Activated CD4-positive, alpha-beta T cell treated with anti-CD3 and anti-CD28 coated beads, Interleukin-2, Interleukin-6, amounts not matched to agents 100 ng/mL and 50 ng/mL, durations not matched to agents 16 hours and 8 hours (primary cell): Measurements from ENCODE around the gene GALNTL6.
"Not testable (repeated sequence)": the region's sequence is repeated elsewhere in the genome, so short reads cannot be mapped to it uniquely, and the experiment has no call there.

ENCODE experiments used
- DNase-seq: peaks from one replicate; pipeline ENCODE4 v3.0.0-alpha.2; 2020

The GALNTL6 gene

DNA sequence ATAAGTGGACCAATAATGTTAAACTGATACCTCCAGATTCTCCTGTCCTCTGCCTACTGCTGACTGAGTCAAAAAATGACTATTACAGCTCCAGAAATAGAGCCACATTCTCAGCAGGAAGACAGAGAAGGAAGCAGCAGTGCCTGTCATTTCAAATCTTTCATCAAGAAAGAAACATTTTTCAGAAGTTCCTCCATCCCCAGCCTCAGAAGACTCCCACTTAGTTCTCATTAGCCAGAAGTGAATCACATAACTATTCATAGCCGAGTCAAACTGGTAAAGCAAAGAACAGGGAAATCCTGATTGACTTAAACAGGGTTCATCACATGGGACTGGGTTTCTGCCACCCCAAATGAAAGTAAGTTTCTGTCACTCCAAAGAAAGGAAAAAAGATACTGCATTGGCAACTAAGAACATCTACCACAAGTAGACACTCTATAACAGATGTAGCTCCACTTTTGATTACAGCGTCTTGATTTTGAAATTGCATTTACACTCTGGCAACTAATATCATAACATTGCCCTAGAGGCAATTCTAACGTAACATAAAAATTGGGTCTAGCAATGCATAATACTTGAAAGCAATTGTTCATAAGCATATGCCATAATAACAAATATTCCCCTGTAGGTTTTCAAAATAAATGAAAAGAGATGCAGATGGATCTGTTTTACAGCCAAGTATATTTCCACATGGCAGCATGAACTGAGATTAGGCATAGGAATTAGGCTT is 599.8 kb downstream of the GALNTL6 start:
- DNase-seq: no peak

- DNase-seq: not testable (repeated sequence)
Observed at GRCh38 chr4:172428979-172429378, 615.8 kb downstream of the GALNTL6 start.

DNA sequence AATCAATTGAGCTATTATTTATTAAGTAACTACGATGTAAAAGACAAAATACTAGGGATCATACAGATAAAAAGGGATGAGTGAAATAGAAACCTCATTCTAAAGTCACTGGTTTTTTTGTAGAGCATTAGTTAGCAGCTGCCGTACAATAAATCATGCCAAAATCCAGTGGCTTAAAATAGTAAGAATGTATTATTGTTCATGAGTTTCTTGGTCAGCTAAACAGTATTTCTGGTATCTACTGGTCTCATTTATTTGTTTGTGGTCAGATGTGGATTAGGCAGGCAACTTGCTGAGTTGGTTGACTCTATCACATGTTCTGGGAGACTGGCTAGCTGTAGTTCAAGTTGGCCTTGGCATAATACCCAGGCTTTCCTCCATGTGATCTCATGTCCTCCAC is 667.3 kb downstream of the GALNTL6 start:
- no peak for DNase-seq

DNA sequence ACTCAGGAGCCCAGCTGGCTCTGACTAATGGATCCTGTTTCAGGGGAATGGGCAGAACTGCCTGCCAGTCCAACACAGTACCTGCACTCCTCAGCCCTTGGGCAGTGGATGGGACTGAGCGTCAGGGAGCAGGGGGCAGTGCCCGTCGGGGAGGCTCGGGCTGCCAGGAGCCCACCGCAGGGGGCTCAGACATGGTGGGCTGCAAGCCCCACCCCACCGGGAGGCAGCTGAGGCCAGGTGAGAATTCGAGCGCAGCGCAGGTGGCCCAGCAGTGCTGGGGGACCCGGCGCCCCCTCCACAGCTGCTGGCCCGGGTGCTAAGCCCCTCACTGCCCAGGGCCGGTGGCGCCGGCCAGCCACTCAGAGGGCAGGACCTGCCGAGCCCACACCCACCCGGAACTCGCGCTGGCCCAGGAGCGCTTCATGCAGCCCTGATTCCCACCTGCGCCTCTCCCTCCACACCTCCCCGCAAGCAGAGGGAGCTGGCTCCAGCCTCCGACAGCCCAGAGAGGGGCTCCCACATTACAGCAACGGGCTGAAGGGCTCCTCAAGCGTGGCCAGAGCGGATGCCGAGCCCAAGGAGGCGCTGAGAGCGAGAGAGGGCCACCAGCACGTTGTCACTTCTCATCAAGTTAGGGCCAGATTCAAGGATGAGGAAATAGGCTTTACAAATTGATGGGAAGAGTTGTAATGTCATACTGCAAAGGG is 668.8 kb downstream of the GALNTL6 start:
- no peak for DNase-seq

DNA sequence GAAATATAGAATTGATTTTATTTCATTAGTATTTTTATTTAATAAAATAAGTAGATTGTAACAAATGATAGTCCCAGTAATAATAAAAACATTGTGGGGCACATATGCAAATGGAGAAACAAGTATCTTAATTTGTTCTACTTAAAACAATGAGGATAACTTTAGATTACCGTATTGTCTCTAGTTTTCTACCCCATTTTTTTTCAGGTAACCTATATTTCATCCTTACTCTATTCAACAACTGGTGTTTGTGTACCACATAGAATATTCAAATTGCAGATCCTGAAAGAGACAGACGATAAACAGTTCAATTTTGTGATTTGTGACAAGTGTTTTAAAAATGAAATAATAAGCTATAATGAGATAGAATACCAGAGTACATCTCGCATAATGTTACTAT is 671.8 kb downstream of the GALNTL6 start:
- DNase-seq: no peak

DNA sequence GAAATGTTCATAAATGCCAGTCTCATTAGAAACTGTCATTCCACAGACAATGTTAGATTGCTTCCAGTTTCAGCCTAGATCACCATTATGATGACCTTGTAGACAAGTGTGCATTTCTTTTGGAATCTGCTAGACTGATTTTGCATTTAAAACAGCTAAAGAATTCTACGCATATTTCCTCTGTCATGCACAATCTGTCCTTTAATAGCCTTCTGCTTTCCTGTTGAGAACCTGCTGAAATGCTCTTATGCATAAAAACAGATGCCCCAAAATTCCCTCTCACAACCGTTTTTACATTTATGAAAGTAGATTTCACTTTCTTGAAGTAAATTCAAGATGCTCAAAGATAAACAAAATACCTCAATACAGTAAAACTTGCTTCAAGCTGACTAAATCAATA is 673.3 kb downstream of the GALNTL6 start:
- DNase-seq: no peak

DNA sequence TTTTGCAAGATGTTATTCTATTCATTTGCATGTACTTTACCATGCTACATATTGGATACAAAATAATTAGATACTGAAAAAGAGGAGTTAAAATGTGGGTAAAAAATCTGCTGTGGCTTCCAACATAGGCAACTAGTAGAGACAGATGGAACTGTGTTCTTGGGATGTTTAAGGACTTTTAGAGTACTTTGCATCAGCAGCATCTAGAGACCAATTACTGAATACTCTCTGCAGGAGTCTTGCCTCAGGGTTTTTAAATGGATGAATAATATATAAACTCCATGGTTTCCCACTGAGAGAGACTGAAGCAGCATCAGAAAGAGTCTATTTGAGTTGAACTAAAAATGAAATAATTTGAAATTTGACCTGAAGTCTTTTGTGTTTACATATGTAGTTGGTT is 676.7 kb downstream of the GALNTL6 start:
- DNase-seq: no peak

GRCh38 chr4:172495769-172496168 is 682.6 kb downstream of the GALNTL6 start:
- DNase-seq: no peak

DNA sequence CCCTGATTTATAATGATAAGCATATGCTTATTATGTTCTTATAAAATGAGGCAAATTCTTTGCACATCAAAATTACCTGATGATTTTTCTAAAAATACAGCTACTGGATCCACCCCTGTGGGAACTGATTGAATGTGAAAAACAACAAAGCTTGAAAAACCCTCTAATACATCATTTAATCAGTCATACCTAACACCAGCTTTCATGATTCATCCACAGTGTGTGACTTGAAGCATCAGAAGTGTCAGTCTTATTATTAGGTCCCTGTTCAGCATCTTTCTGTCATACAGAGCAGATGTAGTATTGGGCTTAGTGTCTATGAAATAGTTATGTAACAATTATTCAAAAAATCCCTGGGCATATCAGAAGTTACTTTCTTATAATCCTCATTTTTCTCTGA is 684.1 kb downstream of the GALNTL6 start:
- DNase-seq: no peak

DNA sequence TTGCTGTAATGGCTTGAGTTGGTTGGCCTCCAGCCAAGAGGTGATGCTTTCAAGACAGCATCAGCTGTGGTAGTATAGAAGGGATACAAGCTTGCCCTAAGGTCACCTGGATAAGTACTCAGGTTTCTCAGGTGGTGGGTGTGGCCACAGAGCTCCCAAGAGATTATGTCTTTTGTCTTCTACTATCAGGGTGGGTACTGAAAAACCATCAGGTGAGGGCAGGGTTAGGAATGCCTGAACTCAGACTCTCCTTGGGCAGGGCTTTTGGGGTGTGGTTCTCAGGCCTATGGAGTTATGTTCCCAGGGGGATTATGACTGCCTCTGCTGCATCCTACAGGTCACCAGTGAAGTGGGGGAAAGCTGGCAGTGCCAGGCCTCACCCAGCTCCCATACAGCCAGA is 700.8 kb downstream of the GALNTL6 start:
- DNase-seq: no peak

DNA sequence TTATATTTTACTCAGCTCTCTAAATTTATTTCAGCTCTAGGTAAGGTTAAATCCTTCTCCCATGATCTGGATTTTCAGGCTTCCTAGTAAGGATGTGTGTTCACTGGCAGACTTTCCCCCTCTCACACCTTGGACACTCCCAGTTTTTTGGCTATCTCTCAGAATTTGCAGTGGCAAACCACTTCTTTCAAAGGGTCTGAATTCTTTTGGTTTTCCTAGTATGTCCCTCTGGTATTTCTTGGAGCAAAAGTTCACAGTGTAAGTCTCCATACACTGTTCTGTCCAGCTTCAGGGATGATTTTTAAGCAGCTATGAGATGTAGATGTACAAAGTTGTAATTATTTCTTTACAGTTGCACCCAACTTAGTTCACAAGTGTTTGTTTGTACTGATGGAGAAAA is 701.6 kb downstream of the GALNTL6 start:
- DNase-seq: no peak

GRCh38 chr4:172515266-172515879 is 702.2 kb downstream of the GALNTL6 start:
- DNase-seq: no peak

DNA sequence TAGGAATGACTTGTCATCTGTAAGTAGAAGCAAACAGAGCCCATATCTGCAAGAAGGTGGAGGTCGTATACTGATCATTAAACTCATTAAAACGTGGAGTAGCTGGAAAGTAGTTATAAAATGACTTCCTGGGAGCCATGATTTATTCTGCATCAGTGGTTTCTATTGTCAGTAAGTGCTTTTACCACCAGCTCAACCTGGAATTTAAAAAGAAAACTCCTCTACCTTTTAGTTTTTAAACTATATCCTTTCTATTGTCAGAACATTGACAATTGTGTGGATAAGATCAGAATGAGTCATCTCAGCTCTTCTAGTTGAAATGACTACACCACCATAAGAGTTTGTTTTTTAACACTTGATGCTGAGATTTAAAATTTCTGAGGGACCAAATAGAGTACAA is 704.2 kb downstream of the GALNTL6 start:
- DNase-seq: no peak

- DNase-seq: no peak
Observed at GRCh38 chr4:172521248-172521647, 708.0 kb downstream of the GALNTL6 start.

GRCh38 chr4:172521680-172522079 is 708.5 kb downstream of the GALNTL6 start:
- DNase-seq: no peak

GRCh38 chr4:172543249-172543648 is 730.0 kb downstream of the GALNTL6 start:
- DNase-seq: no peak

DNA sequence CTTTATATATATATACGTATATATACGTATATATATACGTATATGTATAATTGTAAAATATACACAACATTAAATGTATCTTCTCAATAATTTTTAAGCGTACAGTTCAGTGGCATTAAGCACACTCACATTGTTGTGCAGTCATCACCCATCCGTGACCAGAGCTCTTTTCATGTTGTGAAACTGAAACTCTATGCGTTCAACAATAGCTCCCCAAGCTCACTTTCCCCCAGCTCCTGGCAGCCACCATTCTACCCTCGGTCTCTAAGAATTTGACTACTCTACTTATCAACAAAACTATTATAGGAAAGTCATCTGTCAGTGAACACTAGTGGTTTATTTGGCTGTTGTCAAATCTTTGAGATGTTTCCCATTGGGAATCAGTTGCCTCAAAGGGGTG is 733.6 kb downstream of the GALNTL6 start:
- DNase-seq: no peak

- DNase-seq: no peak
Observed at GRCh38 chr4:172547724-172548123, 734.5 kb downstream of the GALNTL6 start.

GRCh38 chr4:172553216-172553615 is 740.0 kb downstream of the GALNTL6 start:
- DNase-seq: no peak

GRCh38 chr4:172554588-172554987 is 741.4 kb downstream of the GALNTL6 start:
- DNase-seq: no peak

DNA sequence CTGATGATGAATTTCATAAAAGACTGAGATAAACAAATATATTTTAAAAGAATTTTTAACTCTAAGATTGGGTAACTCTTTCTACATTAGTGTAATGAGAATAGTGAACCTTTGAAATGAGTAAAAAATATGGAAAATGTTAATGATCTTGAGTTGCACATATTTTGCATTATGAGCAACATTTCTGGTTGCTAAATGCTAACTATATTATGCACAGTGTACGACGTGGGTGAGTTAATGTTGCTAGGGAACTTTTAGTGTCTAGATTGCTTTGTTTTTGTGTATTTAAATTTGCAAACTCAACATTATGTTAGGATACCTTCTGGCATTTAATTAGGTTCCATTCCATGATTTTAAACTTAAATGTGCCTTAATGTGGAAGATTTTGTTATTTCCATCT is 742.5 kb downstream of the GALNTL6 start:
- no peak for DNase-seq

- peak; percentile 0 for DNase-seq
Observed at GRCh38 chr4:172573899-172574298, 760.7 kb downstream of the GALNTL6 start.

DNA sequence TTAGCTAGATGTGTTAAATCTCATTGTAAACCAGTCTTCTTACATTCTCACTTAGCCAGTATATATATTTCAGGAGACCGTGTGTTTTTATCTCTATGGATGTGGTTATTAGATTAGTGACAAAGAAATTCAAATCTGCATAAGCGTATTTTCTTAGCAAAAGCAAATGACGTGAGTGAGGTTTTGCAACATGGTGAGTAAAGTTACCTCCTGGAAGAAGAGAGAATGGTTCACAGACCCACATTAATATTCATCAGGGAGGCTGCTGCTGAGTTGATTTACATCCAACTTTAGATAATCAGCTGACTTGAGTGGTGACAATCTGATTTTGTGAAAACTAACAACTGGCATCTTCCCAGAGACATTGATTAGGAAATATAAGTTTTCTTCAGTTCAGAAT is 765.5 kb downstream of the GALNTL6 start:
- no peak for DNase-seq

DNA sequence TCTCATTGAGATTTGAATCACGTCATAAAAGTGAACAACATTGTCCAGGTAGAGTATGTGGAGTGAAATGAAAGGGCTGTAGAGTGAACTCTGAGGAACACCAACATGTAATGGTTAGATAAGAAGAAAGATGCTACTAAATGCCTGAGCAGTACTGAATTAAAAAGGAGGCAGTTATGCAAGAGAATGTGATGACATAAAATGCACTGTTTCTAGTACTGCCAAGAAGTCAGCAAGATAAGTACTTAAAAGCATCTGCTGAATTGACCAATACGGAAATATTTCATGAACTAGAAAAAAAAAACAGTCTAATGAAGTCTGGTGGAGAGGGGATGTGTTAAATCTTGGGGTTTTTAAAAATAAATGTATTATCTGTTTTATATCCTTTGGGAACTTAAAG is 771.6 kb downstream of the GALNTL6 start:
- no peak for DNase-seq
